ENCODE measurements around the gene ULK2. TPM values are rescaled to one million over a fixed set of nuclear protein-coding genes. Genes with fewer than 3 reads are reported as not detected.

ULK2 gene
- total and polyA plus RNA-seq, 8 donors: 0.29 to 254 (median 9.1) TPM

DNA sequence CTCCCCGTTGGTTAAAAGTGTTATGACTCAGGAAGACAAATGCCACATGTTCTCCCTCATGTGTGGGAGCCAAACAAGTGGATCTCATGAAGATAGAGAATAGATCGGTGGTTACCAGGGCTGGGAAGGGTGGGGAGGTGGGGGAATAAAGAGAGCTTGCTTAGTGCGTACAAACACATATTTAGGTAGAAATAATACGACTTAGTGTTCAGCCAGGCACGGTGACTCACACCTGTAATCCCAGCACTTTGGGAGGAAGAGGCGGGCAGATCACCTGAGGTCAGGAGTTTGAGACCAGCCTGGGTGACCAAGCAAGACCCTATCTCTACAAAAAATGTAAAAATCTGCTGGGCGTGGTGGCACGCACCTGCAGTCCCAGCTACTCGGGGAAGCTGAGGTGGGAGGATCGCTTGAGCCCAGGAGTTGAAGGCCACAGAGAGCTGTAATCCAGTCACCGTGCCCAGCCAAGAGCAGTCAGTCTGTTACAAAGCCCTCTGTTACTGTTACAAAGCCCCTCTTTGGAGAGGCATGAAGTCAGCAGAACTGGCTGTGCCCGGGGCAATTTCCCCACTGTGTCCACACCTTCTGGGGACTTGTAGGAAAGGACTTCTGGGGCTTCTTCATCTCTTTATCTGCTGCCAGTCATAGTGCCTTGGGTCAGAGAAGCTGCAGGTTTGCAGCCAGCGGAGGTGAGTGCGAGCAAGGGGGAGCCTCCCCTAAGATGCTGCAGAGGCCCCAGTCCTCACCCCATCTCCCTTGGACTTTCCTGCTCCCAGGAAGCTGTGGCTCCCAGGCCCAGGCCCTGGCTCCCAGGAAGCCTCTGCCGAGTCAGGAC, 115.3 kb downstream of the ULK2 start:
- H3K27ac ChIP-seq: peak overlapping the region; percentile 72 to 86 (median 82)
- H3K4me3 ChIP-seq: no peak overlapping the region
- intact Hi-C loops (cut with DNase I; ENCODE audit: low total_unique reads): loop anchor here (10.0 kb wide), 1 partner anchor 98 kb away; no protein-coding TSS in a partner anchor
- H3K36me3 ChIP-seq: no peaks in the 10 kb centered on the region
- DNase-seq: no peak
- peaks cover 12 to 45% (median 36%) of the 10 kb centered on the region in 4 donors for H3K4me1 ChIP-seq
- TF ChIP-seq EP300 (IDR thresholded peaks at IDR 0.05) (no peak), POLR2AphosphoS5 (IDR thresholded peaks at IDR 0.05) (no peak), POLR2A (IDR thresholded peaks at IDR 0.05) (no peak)
- TF ChIP-seq, protein P1, sequence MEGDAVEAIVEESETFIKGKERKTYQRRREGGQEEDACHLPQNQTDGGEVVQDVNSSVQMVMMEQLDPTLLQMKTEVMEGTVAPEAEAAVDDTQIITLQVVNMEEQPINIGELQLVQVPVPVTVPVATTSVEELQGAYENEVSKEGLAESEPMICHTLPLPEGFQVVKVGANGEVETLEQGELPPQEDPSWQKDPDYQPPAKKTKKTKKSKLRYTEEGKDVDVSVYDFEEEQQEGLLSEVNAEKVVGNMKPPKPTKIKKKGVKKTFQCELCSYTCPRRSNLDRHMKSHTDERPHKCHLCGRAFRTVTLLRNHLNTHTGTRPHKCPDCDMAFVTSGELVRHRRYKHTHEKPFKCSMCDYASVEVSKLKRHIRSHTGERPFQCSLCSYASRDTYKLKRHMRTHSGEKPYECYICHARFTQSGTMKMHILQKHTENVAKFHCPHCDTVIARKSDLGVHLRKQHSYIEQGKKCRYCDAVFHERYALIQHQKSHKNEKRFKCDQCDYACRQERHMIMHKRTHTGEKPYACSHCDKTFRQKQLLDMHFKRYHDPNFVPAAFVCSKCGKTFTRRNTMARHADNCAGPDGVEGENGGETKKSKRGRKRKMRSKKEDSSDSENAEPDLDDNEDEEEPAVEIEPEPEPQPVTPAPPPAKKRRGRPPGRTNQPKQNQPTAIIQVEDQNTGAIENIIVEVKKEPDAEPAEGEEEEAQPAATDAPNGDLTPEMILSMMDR (IDR thresholded peaks at IDR 0.05): no peak
- peaks cover 0 to 3% (median 0%) of the 10 kb centered on the region in 3 donors for H3K27me3 ChIP-seq
- no peaks in the 10 kb centered on the region for H3K9me3 ChIP-seq
- 75 to 82% (median 80%) methylated on average over 12 to 15 of the region's 15 CpGs for WGBS, 5 donors

DNA sequence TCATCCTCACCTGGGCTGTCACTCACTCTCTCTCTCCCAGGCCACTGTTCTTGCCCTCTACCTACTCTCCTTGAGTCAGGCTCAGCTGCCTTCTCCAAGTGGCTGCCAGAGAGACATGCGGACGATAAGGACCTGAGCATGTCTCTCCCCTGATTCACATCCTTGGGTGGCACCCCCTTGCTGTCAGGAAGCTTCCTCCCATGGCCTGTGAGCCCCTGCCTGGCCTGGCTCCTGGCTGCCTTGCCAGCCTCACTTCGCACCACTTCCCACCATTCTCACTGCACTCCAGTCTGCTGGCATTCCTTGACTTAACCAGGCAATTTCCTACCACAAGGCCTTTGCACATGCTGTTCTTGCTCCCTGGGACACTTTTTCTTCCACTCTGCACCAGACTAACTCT, 116.9 kb downstream of the ULK2 start:
- no peak for DNase-seq
- Histone ChIP-seq H3K27ac (peak overlapping the region in 3 of 5 donors; percentile 17 to 86 (median 46)), H3K9me3 (no peaks in the 10 kb centered on the region), H3K36me3 (no peaks in the 10 kb centered on the region), H3K4me3 (no peak overlapping the region), H3K27me3 (no peaks in the 10 kb centered on the region), H3K4me1 (peaks cover 12 to 49% (median 40%) of the 10 kb centered on the region in 4 donors)
- TF ChIP-seq EP300 (IDR thresholded peaks at IDR 0.05) (no peak), POLR2AphosphoS5 (IDR thresholded peaks at IDR 0.05) (no peak), POLR2A (IDR thresholded peaks at IDR 0.05) (no peak)
- TF ChIP-seq, protein P1 (IDR thresholded peaks at IDR 0.05): no peak
- intact Hi-C loops (cut with DNase I; ENCODE audit: low total_unique reads): loop anchor here (10.0 kb wide), 1 partner anchor 96 kb away; no protein-coding TSS in a partner anchor
- WGBS, 5 donors: 91 to 97% (median 96%) methylated on average over 3 of the region's 3 CpGs

DNA sequence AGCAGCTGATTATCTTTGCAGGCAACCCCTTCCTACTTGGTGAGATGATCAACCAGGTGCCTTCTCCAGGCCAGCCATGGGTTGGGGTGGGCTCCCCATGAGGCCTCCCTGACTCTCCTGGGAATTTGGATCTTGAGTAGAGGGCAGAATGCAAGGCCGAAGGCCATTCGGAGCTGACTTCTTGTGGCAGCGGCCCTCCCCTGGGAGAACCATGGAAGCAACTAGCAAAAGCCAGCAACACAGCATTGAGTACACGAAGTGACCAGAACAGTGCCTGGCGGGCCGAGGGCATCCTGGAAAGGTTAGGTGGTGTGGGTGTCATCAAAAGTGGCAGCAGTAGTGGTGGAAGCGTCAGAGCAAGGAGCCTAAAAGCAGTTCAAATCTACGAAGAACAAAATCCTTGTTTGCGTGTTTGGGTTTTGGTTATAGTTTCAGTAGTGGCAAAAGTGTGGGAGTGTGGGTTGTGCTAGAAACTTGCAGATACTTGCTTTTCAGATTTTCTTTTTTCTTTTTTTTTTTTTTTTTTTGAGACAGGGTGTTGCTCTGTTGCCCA, 117.6 kb downstream of the ULK2 start:
- WGBS, 5 donors: 88 to 93% (median 89%) methylated on average over 9 of the region's 9 CpGs
- intact Hi-C loops (cut with DNase I; ENCODE audit: low total_unique reads): loop anchor here (10.0 kb wide), 1 partner anchor 95 kb away; no protein-coding TSS in a partner anchor
- H3K4me3 ChIP-seq: no peak overlapping the region
- H3K27ac ChIP-seq: no peak overlapping the region
- H3K9me3 ChIP-seq: no peaks in the 10 kb centered on the region
- TF ChIP-seq, protein P1 (IDR thresholded peaks at IDR 0.05): no peak
- TF ChIP-seq POLR2AphosphoS5 (IDR thresholded peaks at IDR 0.05): no peak
- peaks cover 16 to 57% (median 46%) of the 10 kb centered on the region in 4 donors for H3K4me1 ChIP-seq
- DNase-seq: no peak
- no peaks in the 10 kb centered on the region for H3K27me3 ChIP-seq
- no peaks in the 10 kb centered on the region for H3K36me3 ChIP-seq

DNA sequence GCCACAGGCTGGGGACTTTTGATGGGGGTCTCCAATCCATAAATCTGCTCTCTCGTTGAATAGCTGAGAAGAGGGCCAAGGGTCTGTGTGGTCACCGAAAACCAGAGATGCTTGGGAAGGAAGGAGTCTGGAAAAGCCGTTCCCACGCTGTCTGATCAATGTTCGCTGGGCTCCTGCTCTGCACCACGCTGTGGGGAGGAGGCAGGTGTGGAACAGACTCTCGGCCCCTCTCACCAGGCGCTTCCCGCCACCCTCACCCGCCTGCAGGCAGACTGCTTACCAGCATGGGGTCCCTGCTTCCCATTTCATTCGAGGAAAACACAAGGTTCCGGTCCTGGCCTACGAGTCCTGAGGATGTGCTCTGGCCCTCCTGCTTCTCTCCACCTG, 118.9 kb downstream of the ULK2 start:
- 61 to 79% (median 67%) methylated on average over 13 of the region's 13 CpGs for WGBS, 5 donors
- Histone ChIP-seq H3K4me1 (peaks cover 19 to 64% (median 55%) of the 10 kb centered on the region in 4 donors), H3K36me3 (no peaks in the 10 kb centered on the region), H3K4me3 (no peak overlapping the region), H3K9me3 (no peaks in the 10 kb centered on the region), H3K27ac (peak overlapping the region; percentile 65 to 85 (median 70)), H3K27me3 (no peaks in the 10 kb centered on the region)
- TF ChIP-seq, protein P1 (IDR thresholded peaks at IDR 0.05): no peak
- TF ChIP-seq POLR2AphosphoS5 (IDR thresholded peaks at IDR 0.05) (no peak), POLR2A (IDR thresholded peaks at IDR 0.05) (no peak), EP300 (IDR thresholded peaks at IDR 0.05) (no peak)
- intact Hi-C loops (cut with DNase I; ENCODE audit: low total_unique reads): no loop called here
- no peak for DNase-seq
